ENCODE data around the gene ANKK1. TPM values are rescaled to one million over a fixed set of nuclear protein-coding genes. Genes with fewer than 3 reads are reported as not detected.

ANKK1 gene
- total and polyA plus RNA-seq, 2 of the 8 experiments (the other 6 are each of a cell fraction or from before 2014, with no cell fraction given) = 0.11 TPM; not detected in 1

DNA sequence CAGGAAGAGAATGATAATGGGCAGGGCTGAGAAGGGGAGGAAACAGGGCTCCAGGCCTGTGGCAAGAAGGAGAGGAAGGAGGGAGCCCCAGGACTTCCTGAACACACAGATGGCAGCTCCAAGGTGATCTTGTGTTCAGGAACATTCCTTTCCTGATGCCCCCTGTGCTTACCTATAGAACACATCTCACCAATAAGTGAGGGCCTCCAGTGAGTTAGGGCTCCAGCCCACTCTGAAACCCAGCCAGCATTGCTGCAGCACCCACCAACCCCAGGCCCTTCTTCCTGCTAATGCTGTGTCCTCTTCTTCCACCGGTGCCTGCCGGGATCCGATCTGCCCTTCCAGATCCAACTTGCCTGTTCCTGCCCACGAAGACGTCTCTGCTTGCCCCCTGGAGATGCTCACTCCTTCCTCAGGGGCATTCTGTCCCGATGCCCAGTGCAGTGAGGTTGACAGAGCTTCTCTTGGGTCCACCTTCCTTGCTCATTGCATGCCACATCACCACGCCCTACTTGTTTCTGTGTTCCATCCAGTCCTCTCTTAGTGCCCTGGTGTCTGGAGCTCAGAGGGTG is 17.4 kb downstream of the ANKK1 start:
- 89% methylated on average over 7 of the region's 7 CpGs; no CpG with 5 or more reads in 1 of the 2 experiments for WGBS, 2 experiments (ENCODE audit: extremely low coverage in 1 of 2, insufficient coverage in 1 of 2, insufficient read length in 1 of 2, insufficient replicate concordance in 2 of 2, low coverage in 1 of 2, low lambda C conversion rate in 2 of 2, missing lambda C conversion rate in 1 of 2)
- no peak overlapping the region for H3K27ac ChIP-seq (ENCODE audit: low read depth, low read length)
- POLR2A ChIA-PET (ENCODE audit: partially characterized antibody) = no interaction called here
- H2BK15ac ChIP-seq (ENCODE audit: low read length) = no peak overlapping the region
- H3K18ac ChIP-seq (ENCODE audit: extremely low read depth, low read length) = no peak overlapping the region
- no peak overlapping the region for H2BK5ac ChIP-seq (ENCODE audit: low read depth, low read length)
- no peak overlapping the region for H2BK20ac ChIP-seq (ENCODE audit: low read length)
- FAIRE-seq (no peak), DNase-seq (ENCODE audit: low read depth in 1 of 2, low spot score in 2 of 2) (no peak)
- H3K27me3 ChIP-seq (replicated peaks in 1 of 4; ENCODE audit: control insufficient read depth in 3 of 4, extremely low read depth in 1 of 4, insufficient read depth in 3 of 4, low read length in 3 of 4) = no peaks in the 10 kb centered on the region
- H3K9me3 ChIP-seq (ENCODE audit: insufficient read depth in 2 of 2, low read depth in 1 of 2, low read length in 1 of 2) = no peaks in the 10 kb centered on the region
- no peak overlapping the region for H3K4me2 ChIP-seq (ENCODE audit: insufficient read depth in 1 of 2, low read depth in 2 of 2, low read length in 2 of 2)
- CTCF ChIA-PET (ENCODE audit: partially characterized antibody) = interaction anchor here (1.0 to 2.1 kb wide), 5 partner anchors 16 to 817 kb away, joined by 3 to 6 read pairs (median 5); no protein-coding TSS in a partner anchor
- H3K23ac ChIP-seq (ENCODE audit: insufficient read length) = no peak overlapping the region
- H3K56ac ChIP-seq (replicated peaks; ENCODE audit: insufficient read length, low read depth, low read length) = no peak overlapping the region
- no peak overlapping the region for H2AK5ac ChIP-seq (ENCODE audit: low read depth, low read length)
- H3K9ac ChIP-seq (replicated peaks in 1 of 4; ENCODE audit: extremely low read depth in 1 of 4, low read depth in 3 of 4, low read length in 3 of 4) = no peak overlapping the region
- no peaks in the 10 kb centered on the region for H3K23me2 ChIP-seq (ENCODE audit: low read depth, low read length)
- no peak overlapping the region for H3K4ac ChIP-seq (replicated peaks; ENCODE audit: insufficient read length, low read depth, low read length)
- H3K14ac ChIP-seq (ENCODE audit: insufficient read length) = no peak overlapping the region
- no peak overlapping the region for H3K4me3 ChIP-seq (ENCODE audit: extremely low read depth in 1 of 4, insufficient read depth in 2 of 4, low read depth in 3 of 4, low read length in 4 of 4)
- no peaks in the 10 kb centered on the region for H4K20me1 ChIP-seq (replicated peaks in 1 of 2; ENCODE audit: control insufficient read depth in 1 of 2, insufficient read depth in 2 of 2, low read length in 2 of 2)
- H2AFZ ChIP-seq (ENCODE audit: low read length) = no peak overlapping the region
- H4K91ac ChIP-seq (replicated peaks; ENCODE audit: insufficient read length, low read length) = no peak overlapping the region
- H2BK120ac ChIP-seq (replicated peaks; ENCODE audit: low read depth, low read length) = no peak overlapping the region
- H3K4me1 ChIP-seq (replicated peaks in 1 of 4; ENCODE audit: control insufficient read depth in 3 of 4, insufficient read depth in 4 of 4, low read length in 3 of 4) = no peaks in the 10 kb centered on the region
- H3K36me3 ChIP-seq (ENCODE audit: control insufficient read depth in 2 of 4, insufficient read depth in 4 of 4, low read length in 3 of 4) = no peaks in the 10 kb centered on the region
- no peaks in the 10 kb centered on the region for H3K79me1 ChIP-seq (ENCODE audit: low read depth, low read length)
- no peak overlapping the region for H4K5ac ChIP-seq (ENCODE audit: insufficient read length, low read depth, low read length)
- no peaks in the 10 kb centered on the region for H3K79me2 ChIP-seq (ENCODE audit: control insufficient read depth in 1 of 2, insufficient read depth in 2 of 2, low read length in 2 of 2)
- H2BK12ac ChIP-seq (ENCODE audit: low read depth, low read length) = no peak overlapping the region
- H4K8ac ChIP-seq (ENCODE audit: extremely low read depth, insufficient read depth, low read length) = no peak overlapping the region; the same call in 1 of the 2 replicates
